ENCODE measurements around the gene CDKN2B.

CDKN2B gene

DNA sequence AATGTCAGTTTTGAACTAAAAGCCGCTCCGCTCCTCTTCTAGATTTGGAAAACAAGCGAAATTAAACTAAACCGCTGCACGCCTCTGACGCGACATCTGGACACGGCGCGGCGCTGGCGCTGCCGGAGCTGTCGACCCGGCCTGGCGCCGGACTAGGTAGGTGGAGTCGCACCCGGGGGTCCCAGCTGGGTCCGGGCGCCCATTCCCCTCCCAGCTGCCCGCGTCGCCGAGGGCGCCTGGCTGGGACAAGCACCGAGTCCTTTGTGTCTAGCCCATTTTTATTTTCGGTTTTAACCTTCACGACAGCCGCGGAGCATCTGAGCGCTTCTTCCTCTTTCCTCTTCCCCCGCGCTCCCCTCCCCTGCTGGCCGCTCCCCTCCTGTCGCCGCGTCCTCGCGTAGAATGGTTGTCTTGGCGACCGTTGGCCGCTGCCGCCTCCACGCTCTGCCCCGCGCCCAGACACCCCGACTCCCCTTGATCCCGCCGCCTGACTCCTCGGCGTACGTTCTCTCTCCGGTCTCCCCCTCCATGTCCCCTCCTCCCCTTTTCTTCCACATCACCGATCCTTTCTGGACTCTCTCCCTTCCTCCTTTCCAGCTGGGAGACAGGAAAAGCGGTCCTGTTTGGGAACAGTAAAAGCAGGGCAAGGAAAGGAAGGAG, 14.0 kb downstream of the CDKN2B start (continued):
- TF ChIP-seq MYNN (tag by site-specific recombination; IDR thresholded peaks at IDR 0.05; ENCODE audit: borderline replicate concordance) (peak; percentile 66), ZBTB17 (tag by site-specific recombination; IDR thresholded peaks at IDR 0.05) (peak; percentile 79; the same call in 1 of the 2 replicates), ZNF610 (tag by site-specific recombination; IDR thresholded peaks at IDR 0.05; ENCODE audit: borderline replicate concordance) (peak; percentile 31; the same call in 1 of the 2 replicates), MZF1 (tag by site-specific recombination; IDR thresholded peaks at IDR 0.05; ENCODE audit: borderline replicate concordance) (peak; percentile 10; the same call in 1 of the 2 replicates), ZBTB8A (tag by site-specific recombination; IDR thresholded peaks at IDR 0.05) (0 out of 2 replicates have a peak, but pooled peaks have one; percentile 15), KLF1 (tag by site-specific recombination; IDR thresholded peaks at IDR 0.05) (peak; percentile 9; the same call in 1 of the 2 replicates), ZNF394 (tag by site-specific recombination; IDR thresholded peaks at IDR 0.05; ENCODE audit: borderline replicate concordance) (peak; percentile 87), ZXDB (tag by site-specific recombination; IDR thresholded peaks at IDR 0.05) (0 out of 2 replicates have a peak, but pooled peaks have one; percentile 22), ZNF747 (tag by site-specific recombination; IDR thresholded peaks at IDR 0.05) (no peak), SP2 (tag by site-specific recombination; IDR thresholded peaks at IDR 0.05) (0 out of 2 replicates have a peak, but pooled peaks have one; percentile 26), ZNF664 (tag by site-specific recombination; IDR thresholded peaks at IDR 0.05) (0 out of 2 replicates have a peak, but pooled peaks have one; percentile 15), PRDM1 (tag by site-specific recombination; IDR thresholded peaks at IDR 0.05) (peak; percentile 93), ZNF423 (tag by site-specific recombination; IDR thresholded peaks at IDR 0.05) (no peak), BCL11A (tag by site-specific recombination; IDR thresholded peaks at IDR 0.05; ENCODE audit: low read depth) (no peak), ZNF341 (tag by site-specific recombination; IDR thresholded peaks at IDR 0.05; ENCODE audit: low read depth) (peak; percentile 64), ZFHX2 (tag by site-specific recombination; conservative IDR thresholded peaks at IDR 0.05) (peak; percentile 74), TCF7L2 (IDR thresholded peaks at IDR 0.05; ENCODE audit: borderline replicate concordance, low read depth, low read length) (peak; percentile 75; the same call in 1 of the 2 replicates), SETDB1 (IDR thresholded peaks at IDR 0.05; ENCODE audit: insufficient read length, low read length) (no peak), ZNF202 (tag by site-specific recombination; IDR thresholded peaks at IDR 0.05; ENCODE audit: borderline replicate concordance) (no peak), ZNF335 (tag by site-specific recombination; conservative IDR thresholded peaks at IDR 0.05) (peak; percentile 75)
- TF ChIP-seq, protein P1, sequence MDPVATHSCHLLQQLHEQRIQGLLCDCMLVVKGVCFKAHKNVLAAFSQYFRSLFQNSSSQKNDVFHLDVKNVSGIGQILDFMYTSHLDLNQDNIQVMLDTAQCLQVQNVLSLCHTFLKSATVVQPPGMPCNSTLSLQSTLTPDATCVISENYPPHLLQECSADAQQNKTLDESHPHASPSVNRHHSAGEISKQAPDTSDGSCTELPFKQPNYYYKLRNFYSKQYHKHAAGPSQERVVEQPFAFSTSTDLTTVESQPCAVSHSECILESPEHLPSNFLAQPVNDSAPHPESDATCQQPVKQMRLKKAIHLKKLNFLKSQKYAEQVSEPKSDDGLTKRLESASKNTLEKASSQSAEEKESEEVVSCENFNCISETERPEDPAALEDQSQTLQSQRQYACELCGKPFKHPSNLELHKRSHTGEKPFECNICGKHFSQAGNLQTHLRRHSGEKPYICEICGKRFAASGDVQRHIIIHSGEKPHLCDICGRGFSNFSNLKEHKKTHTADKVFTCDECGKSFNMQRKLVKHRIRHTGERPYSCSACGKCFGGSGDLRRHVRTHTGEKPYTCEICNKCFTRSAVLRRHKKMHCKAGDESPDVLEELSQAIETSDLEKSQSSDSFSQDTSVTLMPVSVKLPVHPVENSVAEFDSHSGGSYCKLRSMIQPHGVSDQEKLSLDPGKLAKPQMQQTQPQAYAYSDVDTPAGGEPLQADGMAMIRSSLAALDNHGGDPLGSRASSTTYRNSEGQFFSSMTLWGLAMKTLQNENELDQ (tag by site-specific recombination; IDR thresholded peaks at IDR 0.05; ENCODE audit: low read depth): no peak
- TF ChIP-seq, protein P2, sequence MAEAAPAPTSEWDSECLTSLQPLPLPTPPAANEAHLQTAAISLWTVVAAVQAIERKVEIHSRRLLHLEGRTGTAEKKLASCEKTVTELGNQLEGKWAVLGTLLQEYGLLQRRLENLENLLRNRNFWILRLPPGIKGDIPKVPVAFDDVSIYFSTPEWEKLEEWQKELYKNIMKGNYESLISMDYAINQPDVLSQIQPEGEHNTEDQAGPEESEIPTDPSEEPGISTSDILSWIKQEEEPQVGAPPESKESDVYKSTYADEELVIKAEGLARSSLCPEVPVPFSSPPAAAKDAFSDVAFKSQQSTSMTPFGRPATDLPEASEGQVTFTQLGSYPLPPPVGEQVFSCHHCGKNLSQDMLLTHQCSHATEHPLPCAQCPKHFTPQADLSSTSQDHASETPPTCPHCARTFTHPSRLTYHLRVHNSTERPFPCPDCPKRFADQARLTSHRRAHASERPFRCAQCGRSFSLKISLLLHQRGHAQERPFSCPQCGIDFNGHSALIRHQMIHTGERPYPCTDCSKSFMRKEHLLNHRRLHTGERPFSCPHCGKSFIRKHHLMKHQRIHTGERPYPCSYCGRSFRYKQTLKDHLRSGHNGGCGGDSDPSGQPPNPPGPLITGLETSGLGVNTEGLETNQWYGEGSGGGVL (tag by site-specific recombination; IDR thresholded peaks at IDR 0.05): peak; percentile 93
- TF ChIP-seq, protein P3, sequence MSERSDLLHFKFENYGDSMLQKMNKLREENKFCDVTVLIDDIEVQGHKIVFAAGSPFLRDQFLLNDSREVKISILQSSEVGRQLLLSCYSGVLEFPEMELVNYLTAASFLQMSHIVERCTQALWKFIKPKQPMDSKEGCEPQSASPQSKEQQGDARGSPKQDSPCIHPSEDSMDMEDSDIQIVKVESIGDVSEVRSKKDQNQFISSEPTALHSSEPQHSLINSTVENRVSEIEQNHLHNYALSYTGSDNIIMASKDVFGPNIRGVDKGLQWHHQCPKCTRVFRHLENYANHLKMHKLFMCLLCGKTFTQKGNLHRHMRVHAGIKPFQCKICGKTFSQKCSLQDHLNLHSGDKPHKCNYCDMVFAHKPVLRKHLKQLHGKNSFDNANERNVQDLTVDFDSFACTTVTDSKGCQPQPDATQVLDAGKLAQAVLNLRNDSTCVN (tag by site-specific recombination; optimal IDR thresholded peaks at IDR 0.05): no peak
- TF ChIP-seq, protein P4, sequence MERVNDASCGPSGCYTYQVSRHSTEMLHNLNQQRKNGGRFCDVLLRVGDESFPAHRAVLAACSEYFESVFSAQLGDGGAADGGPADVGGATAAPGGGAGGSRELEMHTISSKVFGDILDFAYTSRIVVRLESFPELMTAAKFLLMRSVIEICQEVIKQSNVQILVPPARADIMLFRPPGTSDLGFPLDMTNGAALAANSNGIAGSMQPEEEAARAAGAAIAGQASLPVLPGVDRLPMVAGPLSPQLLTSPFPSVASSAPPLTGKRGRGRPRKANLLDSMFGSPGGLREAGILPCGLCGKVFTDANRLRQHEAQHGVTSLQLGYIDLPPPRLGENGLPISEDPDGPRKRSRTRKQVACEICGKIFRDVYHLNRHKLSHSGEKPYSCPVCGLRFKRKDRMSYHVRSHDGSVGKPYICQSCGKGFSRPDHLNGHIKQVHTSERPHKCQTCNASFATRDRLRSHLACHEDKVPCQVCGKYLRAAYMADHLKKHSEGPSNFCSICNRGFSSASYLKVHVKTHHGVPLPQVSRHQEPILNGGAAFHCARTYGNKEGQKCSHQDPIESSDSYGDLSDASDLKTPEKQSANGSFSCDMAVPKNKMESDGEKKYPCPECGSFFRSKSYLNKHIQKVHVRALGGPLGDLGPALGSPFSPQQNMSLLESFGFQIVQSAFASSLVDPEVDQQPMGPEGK (tag by site-specific recombination; IDR thresholded peaks at IDR 0.05): peak; percentile 77
- TF ChIP-seq, protein P5, sequence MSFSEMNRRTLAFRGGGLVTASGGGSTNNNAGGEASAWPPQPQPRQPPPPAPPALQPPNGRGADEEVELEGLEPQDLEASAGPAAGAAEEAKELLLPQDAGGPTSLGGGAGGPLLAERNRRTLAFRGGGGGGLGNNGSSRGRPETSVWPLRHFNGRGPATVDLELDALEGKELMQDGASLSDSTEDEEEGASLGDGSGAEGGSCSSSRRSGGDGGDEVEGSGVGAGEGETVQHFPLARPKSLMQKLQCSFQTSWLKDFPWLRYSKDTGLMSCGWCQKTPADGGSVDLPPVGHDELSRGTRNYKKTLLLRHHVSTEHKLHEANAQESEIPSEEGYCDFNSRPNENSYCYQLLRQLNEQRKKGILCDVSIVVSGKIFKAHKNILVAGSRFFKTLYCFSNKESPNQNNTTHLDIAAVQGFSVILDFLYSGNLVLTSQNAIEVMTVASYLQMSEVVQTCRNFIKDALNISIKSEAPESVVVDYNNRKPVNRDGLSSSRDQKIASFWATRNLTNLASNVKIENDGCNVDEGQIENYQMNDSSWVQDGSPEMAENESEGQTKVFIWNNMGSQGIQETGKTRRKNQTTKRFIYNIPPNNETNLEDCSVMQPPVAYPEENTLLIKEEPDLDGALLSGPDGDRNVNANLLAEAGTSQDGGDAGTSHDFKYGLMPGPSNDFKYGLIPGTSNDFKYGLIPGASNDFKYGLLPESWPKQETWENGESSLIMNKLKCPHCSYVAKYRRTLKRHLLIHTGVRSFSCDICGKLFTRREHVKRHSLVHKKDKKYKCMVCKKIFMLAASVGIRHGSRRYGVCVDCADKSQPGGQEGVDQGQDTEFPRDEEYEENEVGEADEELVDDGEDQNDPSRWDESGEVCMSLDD (tag by site-specific recombination; IDR thresholded peaks at IDR 0.05): peak; percentile 36; the same call in 1 of the 2 replicates
- TF ChIP-seq, protein P6, sequence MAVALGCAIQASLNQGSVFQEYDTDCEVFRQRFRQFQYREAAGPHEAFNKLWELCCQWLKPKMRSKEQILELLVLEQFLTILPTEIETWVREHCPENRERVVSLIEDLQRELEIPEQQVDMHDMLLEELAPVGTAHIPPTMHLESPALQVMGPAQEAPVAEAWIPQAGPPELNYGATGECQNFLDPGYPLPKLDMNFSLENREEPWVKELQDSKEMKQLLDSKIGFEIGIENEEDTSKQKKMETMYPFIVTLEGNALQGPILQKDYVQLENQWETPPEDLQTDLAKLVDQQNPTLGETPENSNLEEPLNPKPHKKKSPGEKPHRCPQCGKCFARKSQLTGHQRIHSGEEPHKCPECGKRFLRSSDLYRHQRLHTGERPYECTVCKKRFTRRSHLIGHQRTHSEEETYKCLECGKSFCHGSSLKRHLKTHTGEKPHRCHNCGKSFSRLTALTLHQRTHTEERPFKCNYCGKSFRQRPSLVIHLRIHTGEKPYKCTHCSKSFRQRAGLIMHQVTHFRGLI (tag by site-specific recombination; IDR thresholded peaks at IDR 0.05): peak; percentile 99
